WTC11 (cell line): Measurements from ENCODE around the gene PROB1.

ENCODE experiments used
- AFF4 ChIP-seq: sonication (generic); formaldehyde crosslinking; IDR thresholded peaks from 2 replicates; pipeline ENCODE4 v1.8.1; 2023; ENCODE audit warnings: mild to moderate bottlenecking, missing genetic modification reagents, borderline replicate concordance
- ATF2 ChIP-seq: sonication (generic); formaldehyde crosslinking; IDR thresholded peaks from 2 replicates; pipeline ENCODE4 v1.8.1; 2022; ENCODE audit warnings: low read depth, missing genetic modification reagents, borderline replicate concordance
- ATF6 ChIP-seq: sonication (generic); formaldehyde crosslinking; IDR thresholded peaks from 2 replicates; pipeline ENCODE4 v1.8.1; 2023; ENCODE audit warnings: mild to moderate bottlenecking, missing genetic modification reagents
- CBFB ChIP-seq: sonication (generic); formaldehyde crosslinking; IDR thresholded peaks from 2 replicates; pipeline ENCODE4 v1.8.1; 2022; ENCODE audit warnings: mild to moderate bottlenecking, low read depth, missing genetic modification reagents
- CTCF ChIP-seq: fragments of 200-600 bp; IDR thresholded peaks from 2 replicates; pipeline ENCODE4 v1.8.0; 2022; ENCODE audit warnings: antibody characterized with exemption
- ESRRA ChIP-seq: sonication (generic); formaldehyde crosslinking; IDR thresholded peaks from 2 replicates; pipeline ENCODE4 v1.8.1; 2022; ENCODE audit warnings: mild to moderate bottlenecking, missing genetic modification reagents, borderline replicate concordance
- GABPB1 ChIP-seq: sonication (generic); formaldehyde crosslinking; IDR thresholded peaks from 2 replicates; pipeline ENCODE4 v1.8.1; 2023; ENCODE audit warnings: mild to moderate bottlenecking, missing genetic modification reagents
- JUN ChIP-seq: sonication (generic); formaldehyde crosslinking; IDR thresholded peaks from 2 replicates; pipeline ENCODE4 v1.8.0; 2023; ENCODE audit warnings: mild to moderate bottlenecking, missing genetic modification reagents
- SP1 ChIP-seq: sonication (generic); formaldehyde crosslinking; conservative IDR thresholded peaks from 2 replicates; pipeline ENCODE4 v1.8.1; 2022; ENCODE audit warnings: missing genetic modification reagents
- TEAD4 ChIP-seq: sonication (generic); formaldehyde crosslinking; IDR thresholded peaks from 2 replicates; pipeline ENCODE4 v1.8.0; 2022; ENCODE audit warnings: mild to moderate bottlenecking, missing genetic modification reagents
- ZBTB43 ChIP-seq: sonication (generic); formaldehyde crosslinking; IDR thresholded peaks from 2 replicates; pipeline ENCODE4 v1.8.1; 2023; ENCODE audit warnings: mild to moderate bottlenecking, missing genetic modification reagents
- ZNF232 ChIP-seq: sonication (generic); formaldehyde crosslinking; IDR thresholded peaks from 2 replicates; pipeline ENCODE4 v1.8.0; 2022; ENCODE audit warnings: mild to moderate bottlenecking, missing genetic modification reagents

- TF ChIP-seq ZBTB43 (CRISPR knock-in tag) (no peak), ATF6 (CRISPR knock-in tag) (no peak), JUN (CRISPR knock-in tag) (no peak), CTCF (no peak), GABPB1 (CRISPR knock-in tag) (0 out of 2 replicates have a peak, but pooled peaks have one; percentile 57), CBFB (CRISPR knock-in tag) (no peak), ESRRA (CRISPR knock-in tag) (no peak), ATF2 (CRISPR knock-in tag) (no peak), SP1 (CRISPR knock-in tag) (peak; percentile 69), AFF4 (CRISPR knock-in tag) (no peak), ZNF232 (CRISPR knock-in tag) (0 out of 2 replicates have a peak, but pooled peaks have one; percentile 32), TEAD4 (CRISPR knock-in tag) (no peak)
These were observed 44.4 kb upstream of the PROB1 start, which contains the start of gene DNAJC18 for GRCh38 chr5:139439013-139439903.
